ENCODE data around the gene ZNF385D. TPM values are rescaled to one million over a fixed set of nuclear protein-coding genes. Genes with fewer than 3 reads are reported as not detected.

Gene ZNF385D
- total RNA-seq, 1 donor from 2014 or later, result 1.2 TPM

DNA sequence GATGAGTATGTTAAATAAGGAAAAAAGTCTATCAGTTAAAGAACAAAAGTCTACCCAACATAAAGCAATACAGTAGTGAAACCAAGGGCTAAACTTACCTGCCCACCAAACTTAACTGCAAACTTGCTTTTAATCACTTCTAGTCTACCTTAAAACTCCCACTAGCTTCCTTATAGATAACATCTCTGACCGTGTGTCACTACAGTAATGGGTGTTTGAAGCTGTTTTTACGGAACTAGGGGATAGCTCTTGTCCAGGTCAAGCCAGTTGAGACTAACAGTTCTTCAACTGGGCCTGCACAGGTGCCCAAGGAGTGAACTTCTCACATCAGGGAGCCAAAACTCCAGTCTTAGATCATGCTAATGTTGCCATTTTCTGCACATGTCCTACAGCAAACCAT lies 132.3 kb downstream of the ZNF385D start:
- H3K4me1 Mint-ChIP-seq (ENCODE audit: low read depth), result peaks cover 2% of the 10 kb centered on the region

DNA sequence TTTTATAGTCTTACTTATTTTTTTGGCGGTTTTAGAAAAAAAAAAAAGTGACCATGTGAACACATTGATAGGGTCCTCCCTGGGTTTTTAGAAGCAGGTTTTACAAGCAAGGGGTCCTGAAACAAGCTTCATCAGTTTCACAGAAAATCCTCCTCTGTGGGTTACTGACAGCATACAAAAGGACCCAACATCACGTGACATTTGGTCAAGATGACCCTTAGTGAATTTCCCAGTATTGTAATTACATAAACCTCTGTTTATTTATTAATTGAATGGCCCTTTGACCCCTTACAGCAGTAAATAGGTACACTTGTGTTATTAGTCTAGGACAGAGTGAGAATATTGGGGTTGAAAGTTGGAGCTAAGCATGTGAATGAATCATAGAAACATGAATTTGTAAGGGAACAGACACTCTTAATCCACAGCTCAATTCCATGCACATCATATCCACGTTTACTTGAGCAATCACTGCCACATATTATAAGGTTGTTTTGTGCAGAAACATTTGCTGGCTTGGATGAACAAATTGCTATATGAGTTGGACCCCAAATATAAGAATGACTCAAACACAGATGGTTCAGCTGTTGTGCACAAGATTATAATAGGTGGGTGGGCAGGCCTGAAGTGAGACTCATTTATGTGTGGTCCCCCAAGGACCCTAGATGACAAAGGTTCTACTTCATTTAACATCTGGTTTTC lies 137.5 kb downstream of the ZNF385D start:
- H3K27ac Mint-ChIP-seq (ENCODE audit: unreplicated experiment), result no peak overlapping the region
- H3K36me3 Mint-ChIP-seq (ENCODE audit: low read depth), result no peaks in the 10 kb centered on the region
- no peak for DNase-seq (ENCODE audit: low spot score)
- H3K27me3 Mint-ChIP-seq (ENCODE audit: low read depth), result peaks cover 2% of the 10 kb centered on the region
- H3K4me3 Mint-ChIP-seq (ENCODE audit: unreplicated experiment), result no peak overlapping the region
- H3K4me1 Mint-ChIP-seq (ENCODE audit: low read depth), result no peaks in the 10 kb centered on the region
- TF ChIP-seq, protein P1, sequence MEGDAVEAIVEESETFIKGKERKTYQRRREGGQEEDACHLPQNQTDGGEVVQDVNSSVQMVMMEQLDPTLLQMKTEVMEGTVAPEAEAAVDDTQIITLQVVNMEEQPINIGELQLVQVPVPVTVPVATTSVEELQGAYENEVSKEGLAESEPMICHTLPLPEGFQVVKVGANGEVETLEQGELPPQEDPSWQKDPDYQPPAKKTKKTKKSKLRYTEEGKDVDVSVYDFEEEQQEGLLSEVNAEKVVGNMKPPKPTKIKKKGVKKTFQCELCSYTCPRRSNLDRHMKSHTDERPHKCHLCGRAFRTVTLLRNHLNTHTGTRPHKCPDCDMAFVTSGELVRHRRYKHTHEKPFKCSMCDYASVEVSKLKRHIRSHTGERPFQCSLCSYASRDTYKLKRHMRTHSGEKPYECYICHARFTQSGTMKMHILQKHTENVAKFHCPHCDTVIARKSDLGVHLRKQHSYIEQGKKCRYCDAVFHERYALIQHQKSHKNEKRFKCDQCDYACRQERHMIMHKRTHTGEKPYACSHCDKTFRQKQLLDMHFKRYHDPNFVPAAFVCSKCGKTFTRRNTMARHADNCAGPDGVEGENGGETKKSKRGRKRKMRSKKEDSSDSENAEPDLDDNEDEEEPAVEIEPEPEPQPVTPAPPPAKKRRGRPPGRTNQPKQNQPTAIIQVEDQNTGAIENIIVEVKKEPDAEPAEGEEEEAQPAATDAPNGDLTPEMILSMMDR (IDR thresholded peaks at IDR 0.05), result no peak
- H3K9me3 Mint-ChIP-seq (ENCODE audit: low read depth), result no peaks in the 10 kb centered on the region

More for the DNA sequence above, 132.3 kb downstream of the ZNF385D start:
- H3K4me3 Mint-ChIP-seq (ENCODE audit: unreplicated experiment), result no peak overlapping the region
- no peaks in the 10 kb centered on the region for H3K36me3 Mint-ChIP-seq (ENCODE audit: low read depth)
- H3K9me3 Mint-ChIP-seq (ENCODE audit: low read depth), result no peaks in the 10 kb centered on the region
- TF ChIP-seq, protein P1 (IDR thresholded peaks at IDR 0.05), result no peak
- no peak overlapping the region for H3K27ac Mint-ChIP-seq (ENCODE audit: unreplicated experiment)
- no peak for DNase-seq (ENCODE audit: low spot score)
- H3K27me3 Mint-ChIP-seq (ENCODE audit: low read depth), result peaks cover 6% of the 10 kb centered on the region

DNA sequence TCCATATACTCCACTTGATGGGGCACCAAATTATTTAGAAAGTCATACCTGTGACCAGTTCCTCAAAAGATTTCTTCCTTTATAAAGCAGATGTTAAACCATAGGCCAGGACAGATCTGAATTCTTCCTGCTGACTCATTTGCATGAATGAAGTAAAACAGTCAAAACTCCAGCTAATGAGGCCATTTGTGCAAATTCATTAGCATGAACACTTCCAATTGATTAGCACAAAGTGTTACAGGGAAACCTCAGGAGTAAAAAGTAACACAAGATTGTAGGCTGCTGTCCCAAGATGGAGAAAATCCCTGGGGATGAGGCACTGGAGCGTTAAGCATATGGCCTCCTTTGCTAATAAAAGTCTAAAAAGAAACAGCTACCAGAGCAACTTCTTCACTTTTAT lies 149.8 kb downstream of the ZNF385D start:
- Mint-ChIP-seq H3K27ac (ENCODE audit: unreplicated experiment) (no peak overlapping the region), H3K4me1 (ENCODE audit: low read depth) (no peaks in the 10 kb centered on the region), H3K27me3 (ENCODE audit: low read depth) (peaks cover 13% of the 10 kb centered on the region), H3K36me3 (ENCODE audit: low read depth) (no peaks in the 10 kb centered on the region), H3K4me3 (ENCODE audit: unreplicated experiment) (no peak overlapping the region), H3K9me3 (ENCODE audit: low read depth) (no peaks in the 10 kb centered on the region)
- no peak for DNase-seq (ENCODE audit: low spot score)
- TF ChIP-seq, protein P1 (IDR thresholded peaks at IDR 0.05), result no peak

DNA sequence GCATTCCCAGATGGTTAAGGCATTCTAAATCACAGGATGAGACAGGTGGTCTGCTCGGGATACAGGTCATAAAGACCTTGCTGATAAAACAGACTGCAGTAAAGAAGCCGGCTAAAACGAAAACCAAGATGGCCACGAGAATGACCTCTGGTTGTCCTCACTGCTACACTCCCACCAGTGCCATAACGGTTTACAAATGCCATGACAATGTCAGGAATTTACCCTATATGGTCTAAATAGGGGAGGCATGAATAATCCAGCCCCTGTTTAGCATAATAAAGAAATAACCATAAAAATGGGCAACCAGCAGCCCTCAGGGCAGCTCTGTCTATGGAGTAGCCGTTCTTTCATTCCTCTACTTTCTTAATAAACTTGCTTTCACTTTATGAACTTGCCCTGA lies 151.1 kb downstream of the ZNF385D start:
- Mint-ChIP-seq H3K27me3 (ENCODE audit: low read depth) (peaks cover 10% of the 10 kb centered on the region), H3K4me3 (ENCODE audit: unreplicated experiment) (no peak overlapping the region), H3K36me3 (ENCODE audit: low read depth) (no peaks in the 10 kb centered on the region), H3K9me3 (ENCODE audit: low read depth) (no peaks in the 10 kb centered on the region), H3K4me1 (ENCODE audit: low read depth) (no peaks in the 10 kb centered on the region), H3K27ac (ENCODE audit: unreplicated experiment) (no peak overlapping the region)
- TF ChIP-seq, protein P1 (IDR thresholded peaks at IDR 0.05), result no peak
- DNase-seq (ENCODE audit: low spot score), result no peak

DNA sequence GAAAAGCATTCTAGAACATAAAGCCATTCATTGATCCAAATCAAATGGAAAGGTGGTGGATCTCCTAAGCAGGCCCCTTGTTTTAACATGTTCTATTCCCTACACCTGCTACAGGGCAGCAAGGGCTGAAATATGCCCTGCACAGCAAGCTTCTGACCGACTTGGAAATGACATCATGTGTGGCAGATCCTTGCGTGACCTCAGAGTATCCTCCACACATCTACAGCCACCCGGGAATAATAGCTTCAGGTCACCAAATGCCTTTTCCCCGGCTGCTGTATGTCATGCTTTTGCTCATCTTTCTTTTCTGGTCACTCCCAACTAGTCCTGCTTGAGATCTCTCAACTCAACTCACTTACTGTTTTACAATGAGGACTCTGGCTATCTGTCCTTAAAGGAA lies 158.2 kb downstream of the ZNF385D start:
- H3K27me3 Mint-ChIP-seq (ENCODE audit: low read depth), result peaks cover 2% of the 10 kb centered on the region
- no peak overlapping the region for H3K27ac Mint-ChIP-seq (ENCODE audit: unreplicated experiment)
- DNase-seq (ENCODE audit: low spot score), result no peak
- TF ChIP-seq, protein P1 (IDR thresholded peaks at IDR 0.05), result no peak
- no peaks in the 10 kb centered on the region for H3K4me1 Mint-ChIP-seq (ENCODE audit: low read depth)
- no peaks in the 10 kb centered on the region for H3K9me3 Mint-ChIP-seq (ENCODE audit: low read depth)
- no peaks in the 10 kb centered on the region for H3K36me3 Mint-ChIP-seq (ENCODE audit: low read depth)
- H3K4me3 Mint-ChIP-seq (ENCODE audit: unreplicated experiment), result no peak overlapping the region

Data from chondrocyte (in vitro differentiated cells).